Tibial nerve (tissue), 4 donors: Measurements from ENCODE around the gene OR9A4. TPM values are rescaled to one million over a fixed set of nuclear protein-coding genes. Genes with fewer than 3 reads are reported as not detected.
"Not testable (repeated sequence)": the region's sequence is repeated elsewhere in the genome, so short reads cannot be mapped to it uniquely, and the experiment has no call there.

Source experiments
- DNase-seq, 2 donors: peaks; one replicate each; pipeline ENCODE4 v3.0.0-alpha.2; 2019; ENCODE audit warnings: low spot score in 2 of 2
- H3K27ac ChIP-seq, 4 donors: fragments of 200-600 bp; sonication (generic) in 3 of 4; one replicate each; pipeline ENCODE4 v1.5.1; 2017 to 2019; ENCODE audit warnings: mild to moderate bottlenecking in 1 of 4
- H3K27me3 ChIP-seq, 2 donors: fragments of 200-600 bp; sonication (generic) in 1 of 2; one replicate each; pipeline versions ENCODE4 v1.5.1 to v1.6.0; 2017 to 2019
- H3K36me3 ChIP-seq, 3 donors: fragments of 200-600 bp; sonication (generic); one replicate each; pipeline ENCODE4 v1.5.1; 2018 to 2019
- H3K4me1 ChIP-seq, 4 donors: fragments of 200-600 bp; sonication (generic) in 3 of 4; one replicate each; pipeline ENCODE4 v1.5.1; 2017 to 2019
- H3K4me3 ChIP-seq, 4 donors: fragments of 200-600 bp; sonication (generic) in 3 of 4; one replicate each; pipeline ENCODE4 v1.5.1; 2017 to 2019; ENCODE audit warnings: mild to moderate bottlenecking in 1 of 4, moderate library complexity in 1 of 4
- H3K9me3 ChIP-seq, 4 donors: fragments of 200-600 bp; sonication (generic) in 3 of 4; one replicate each; pipeline ENCODE4 v1.5.1; 2017 to 2019
- CTCF ChIP-seq, 5 experiments: fragments of 200-600 bp in 3 of 5; fragments of 450-650 bp in 2 of 5; sonication (generic) in 3 of 5; IDR thresholded peaks; one replicate each; pipeline ENCODE4 v1.5.1; 2016 to 2019; ENCODE audit warnings: antibody characterized with exemption in 5 of 5, mild to moderate bottlenecking in 3 of 5, moderate library complexity in 2 of 5
- EP300 ChIP-seq, 2 donors: sonication (generic); formaldehyde crosslinking; IDR thresholded peaks; one replicate each; pipeline ENCODE4 v1.6.1; 2017; ENCODE audit warnings: antibody characterized with exemption in 2 of 2, mild to moderate bottlenecking in 1 of 2
- POLR2A ChIP-seq, 2 donors: fragments of 450-650 bp; IDR thresholded peaks; one replicate each; pipeline ENCODE4 v1.6.1; 2017; ENCODE audit warnings: antibody characterized with exemption in 2 of 2, mild to moderate bottlenecking in 2 of 2, moderate library complexity in 2 of 2
- WGBS, 2 donors: methylation state at CpG; one replicate each; pipeline ENCODE4 v1.1.5; 2018; 5-methylcytosine and 5-hydroxymethylcytosine counted together
- total RNA-seq, 4 donors: library from RNA; depleted of rRNA; stranded (reverse); fragments of >200 nt; gene quantifications; one replicate each; pipeline ENCODE4 v1.1.0, GENCODE V29; 2016

Gene OR9A4
- total RNA-seq, 4 donors from 2014 or later: 0.59 TPM; not detected in 3

GRCh38 chr7:141877365-141877764, 38.8 kb upstream of the OR9A4 start:
- no peaks in the 10 kb centered on the region for H3K27me3 ChIP-seq
- H3K36me3 ChIP-seq: no peaks in the 10 kb centered on the region
- TF ChIP-seq CTCF (IDR thresholded peaks at IDR 0.05): no peak
- no peak for TF ChIP-seq POLR2A (IDR thresholded peaks at IDR 0.05)
- TF ChIP-seq EP300 (IDR thresholded peaks at IDR 0.05): no peak
- WGBS, 2 donors: 87 to 88% methylated on average over 3 of the region's 3 CpGs
- no peak for DNase-seq
- no peak overlapping the region for H3K27ac ChIP-seq
- no peak overlapping the region for H3K4me3 ChIP-seq
- no peaks in the 10 kb centered on the region for H3K4me1 ChIP-seq
- peaks cover 0 to 42% (median 0%) of the 10 kb centered on the region in 4 donors for H3K9me3 ChIP-seq

- Histone ChIP-seq H3K4me3 (no peak overlapping the region), H3K27ac (no peak overlapping the region), H3K36me3 (no peaks in the 10 kb centered on the region), H3K9me3 (peaks cover 0 to 35% (median 0%) of the 10 kb centered on the region in 4 donors), H3K4me1 (no peaks in the 10 kb centered on the region), H3K27me3 (no peaks in the 10 kb centered on the region)
- no peak for DNase-seq
- no peak for TF ChIP-seq EP300 (IDR thresholded peaks at IDR 0.05)
- no peak for TF ChIP-seq CTCF (IDR thresholded peaks at IDR 0.05)
- TF ChIP-seq POLR2A (IDR thresholded peaks at IDR 0.05): no peak
- 64 to 73% methylated on average over 4 to 5 of the region's 5 CpGs for WGBS, 2 donors
These were observed 35.2 kb upstream of the OR9A4 start for GRCh38 chr7:141880960-141881359.

DNA sequence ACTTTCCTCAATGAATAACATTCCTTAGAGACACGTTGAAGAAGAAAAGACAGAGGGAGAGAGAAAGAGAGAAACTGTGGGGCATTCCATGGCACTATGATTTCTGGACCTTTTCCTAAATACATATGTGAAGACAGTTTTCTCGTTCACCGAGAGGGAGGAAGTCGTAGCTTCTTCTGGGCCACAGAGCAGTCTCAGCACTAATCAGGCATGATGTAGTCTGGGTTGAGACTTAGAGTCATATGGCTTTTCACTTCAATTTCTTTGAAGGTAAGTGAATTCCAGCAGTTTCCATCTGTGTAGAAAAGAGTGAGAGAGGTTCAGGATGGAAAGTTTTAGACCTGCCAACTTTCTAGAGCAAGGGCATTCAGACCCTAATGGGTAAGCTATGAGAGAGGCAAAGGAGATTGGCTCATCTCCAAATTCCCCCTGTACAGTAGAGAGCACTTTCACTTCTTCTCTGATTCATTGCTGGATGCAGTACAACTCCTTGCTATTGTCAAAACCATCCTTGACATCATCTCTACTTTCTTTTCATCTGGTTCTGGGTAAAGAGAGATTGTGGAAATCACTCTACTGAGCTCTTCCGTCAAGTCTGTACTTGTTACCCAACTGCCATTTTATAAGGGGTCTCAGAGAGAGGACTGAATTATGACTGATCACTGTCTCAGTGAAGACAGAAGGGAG, 31.5 kb upstream of the OR9A4 start:
- no peaks in the 10 kb centered on the region for H3K36me3 ChIP-seq
- 67 to 71% methylated on average over 5 of the region's 5 CpGs for WGBS, 2 donors
- TF ChIP-seq POLR2A (IDR thresholded peaks at IDR 0.05): no peak
- no peak for TF ChIP-seq CTCF (IDR thresholded peaks at IDR 0.05)
- no peak for TF ChIP-seq EP300 (IDR thresholded peaks at IDR 0.05)
- no peaks in the 10 kb centered on the region for H3K27me3 ChIP-seq
- H3K4me1 ChIP-seq: no peaks in the 10 kb centered on the region
- no peak for DNase-seq
- H3K4me3 ChIP-seq: no peak overlapping the region
- H3K9me3 ChIP-seq: peaks cover 0 to 21% (median 0%) of the 10 kb centered on the region in 4 donors
- no peak overlapping the region for H3K27ac ChIP-seq

DNA sequence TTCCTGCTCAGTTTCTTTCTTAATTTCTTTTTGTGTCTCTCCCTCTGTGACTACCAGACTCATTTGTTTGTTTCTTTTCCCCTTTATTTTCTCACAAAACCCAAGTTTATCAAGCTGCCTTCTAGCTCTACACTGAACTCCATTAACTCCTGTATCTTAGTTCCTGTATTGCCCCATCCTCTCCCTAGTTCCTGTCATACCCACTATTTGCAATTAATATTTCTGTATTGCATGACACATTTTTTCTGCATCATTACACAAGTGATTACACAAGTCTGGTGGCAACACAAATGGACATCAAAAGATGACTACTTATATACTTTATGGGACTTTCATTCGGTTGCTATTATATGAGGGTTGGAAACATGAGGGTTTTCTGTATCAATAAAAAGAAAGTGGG, 26.9 kb upstream of the OR9A4 start:
- WGBS, 2 donors: 91 to 100% methylated on average over 1 of the region's 1 CpG
- no peaks in the 10 kb centered on the region for H3K4me1 ChIP-seq
- H3K36me3 ChIP-seq: no peaks in the 10 kb centered on the region
- H3K27me3 ChIP-seq: no peaks in the 10 kb centered on the region
- no peak overlapping the region for H3K4me3 ChIP-seq
- DNase-seq: no peak
- no peak for TF ChIP-seq CTCF (IDR thresholded peaks at IDR 0.05)
- peak in 1 of 2 donors; percentile 58 for TF ChIP-seq EP300 (IDR thresholded peaks at IDR 0.05)
- TF ChIP-seq POLR2A (IDR thresholded peaks at IDR 0.05): no peak
- H3K9me3 ChIP-seq: peaks cover 0 to 5% (median 0%) of the 10 kb centered on the region in 4 donors
- H3K27ac ChIP-seq: no peak overlapping the region

- DNase-seq: no peak
- H3K4me1 ChIP-seq: no peaks in the 10 kb centered on the region
- H3K36me3 ChIP-seq: no peaks in the 10 kb centered on the region
- no peaks in the 10 kb centered on the region for H3K27me3 ChIP-seq
- TF ChIP-seq CTCF (IDR thresholded peaks at IDR 0.05): no peak
- TF ChIP-seq POLR2A (IDR thresholded peaks at IDR 0.05): no peak
- TF ChIP-seq EP300 (IDR thresholded peaks at IDR 0.05): no peak
- H3K4me3 ChIP-seq: no peak overlapping the region
- no peak overlapping the region for H3K27ac ChIP-seq
- H3K9me3 ChIP-seq: peaks cover 0 to 5% (median 0%) of the 10 kb centered on the region in 4 donors
- 74 to 79% methylated on average over 3 of the region's 3 CpGs for WGBS, 2 donors
These were observed 24.9 kb upstream of the OR9A4 start for GRCh38 chr7:141891336-141891735.

DNA sequence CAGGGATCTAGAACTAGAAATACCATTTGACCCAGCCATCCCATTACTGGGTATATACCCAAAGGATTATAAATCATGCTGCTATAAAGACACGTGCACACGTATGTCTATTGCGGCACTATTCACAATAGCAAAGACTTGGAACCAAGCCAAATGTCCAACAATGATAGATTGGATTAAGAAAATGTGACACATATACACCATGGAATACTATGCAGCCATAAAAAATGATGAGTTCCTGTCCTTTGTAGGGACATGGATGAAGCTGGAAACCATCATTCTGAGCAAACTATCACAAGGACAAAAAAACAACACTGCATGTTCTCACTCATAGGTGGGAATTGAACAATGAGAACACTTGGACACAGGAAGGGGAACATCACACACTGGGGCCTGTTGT, 16.8 kb upstream of the OR9A4 start:
- peaks cover 0 to 21% (median 0%) of the 10 kb centered on the region in 4 donors for H3K9me3 ChIP-seq
- H3K27ac ChIP-seq, H3K36me3 ChIP-seq, H3K27me3 ChIP-seq, DNase-seq, H3K4me3 ChIP-seq, H3K4me1 ChIP-seq: not testable (repeated sequence)
- WGBS, 2 donors: 77 to 92% methylated on average over 3 of the region's 3 CpGs
